ENCODE results near the gene CD82. TPM values are rescaled to one million over a fixed set of nuclear protein-coding genes. Genes with fewer than 3 reads are reported as not detected.

Gene CD82
- polyA plus RNA-seq, 1 donor (not counting 4 experiments of a cell fraction or from before 2014, with no cell fraction given): 118 TPM

DNA sequence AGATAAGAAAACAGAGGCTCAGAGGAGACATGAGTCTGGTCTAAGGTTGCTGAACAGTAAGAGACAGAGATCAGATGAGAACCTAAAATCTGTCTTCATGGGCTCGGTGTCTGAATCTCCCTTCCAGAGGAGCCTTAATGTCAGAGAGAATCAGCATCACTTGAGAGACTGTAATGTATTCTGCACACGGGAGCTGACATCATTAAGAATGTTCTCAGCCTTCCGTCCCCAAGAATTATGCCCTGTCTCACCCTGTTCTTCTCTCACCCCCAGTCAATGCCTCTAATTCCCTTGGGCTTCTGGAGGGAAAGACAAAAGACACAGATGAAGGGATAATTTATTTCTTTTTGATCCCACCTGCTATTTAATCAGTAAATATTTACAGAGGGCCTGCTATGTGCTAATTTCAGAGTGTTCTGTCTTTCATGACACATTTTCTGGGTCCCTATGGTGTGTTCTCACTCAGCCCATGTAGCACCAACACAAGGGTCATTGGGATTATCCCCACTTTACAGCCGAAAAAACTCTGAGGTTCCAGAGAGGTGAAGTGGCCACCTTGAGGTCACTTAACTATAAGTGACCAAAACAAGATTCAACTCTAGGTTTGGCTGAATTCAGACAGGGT is 61.8 kb downstream of the CD82 start:
- dilution Hi-C loops (cut with MboI; ENCODE audit: extremely low pct_ligation_motif_present, low sequenced_read_pairs): loop anchor here (25.0 kb wide), 1 partner anchor 260 kb away; no protein-coding TSS in a partner anchor
- no peak overlapping the region for H3K27ac ChIP-seq (ENCODE audit: control insufficient read depth, insufficient read depth, low read length)

DNA sequence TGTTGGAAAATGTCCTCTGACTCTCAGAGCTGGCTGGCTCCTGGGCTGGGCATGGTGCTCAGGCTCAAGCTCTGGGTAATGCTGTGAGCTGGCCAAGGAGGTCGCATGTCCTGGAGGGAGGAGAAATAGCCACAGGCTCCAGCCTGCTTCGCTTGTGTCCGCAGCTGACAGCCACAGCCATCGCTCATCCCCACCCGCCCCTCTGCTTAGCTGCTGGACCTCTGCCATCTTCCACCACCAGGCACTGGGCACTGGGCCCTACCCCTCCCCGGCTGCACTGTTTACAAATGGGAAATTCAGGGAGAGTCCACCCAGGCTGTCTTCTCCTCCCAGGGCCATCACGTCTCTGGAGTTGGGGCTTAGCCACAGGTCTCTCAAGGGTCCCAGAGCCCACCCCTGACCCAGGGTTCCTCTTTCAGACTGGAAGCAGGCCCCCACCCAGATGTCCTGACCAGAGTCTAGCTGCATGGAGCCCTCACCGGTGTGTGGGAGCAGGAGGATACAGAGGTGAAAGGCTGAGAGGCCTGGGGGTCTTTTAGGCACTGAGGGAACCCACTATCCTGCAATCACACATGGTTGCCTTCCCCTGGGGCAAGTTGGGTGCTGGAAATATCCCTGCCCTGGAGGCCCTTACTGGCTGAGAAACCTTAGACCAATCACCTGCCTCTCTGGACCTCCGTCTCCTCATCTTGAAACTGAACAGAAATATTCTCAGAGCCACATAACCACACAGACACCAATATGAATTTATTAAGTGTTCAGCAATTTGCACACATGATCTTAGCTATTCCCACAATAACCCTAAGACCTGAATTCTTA is 62.7 kb downstream of the CD82 start:
- no peaks in the 10 kb centered on the region for H3K4me1 ChIP-seq (ENCODE audit: control insufficient read depth, extremely low read depth, insufficient read depth, low read length)
- no peaks in the 10 kb centered on the region for H4K20me1 ChIP-seq (ENCODE audit: control insufficient read depth, extremely low read depth, insufficient read depth, low read length)
- no peak overlapping the region for H3K9ac ChIP-seq (ENCODE audit: control insufficient read depth, extremely low read depth, insufficient read depth, low read length)
- no peaks in the 10 kb centered on the region for H3K36me3 ChIP-seq (ENCODE audit: control insufficient read depth in 2 of 2, extremely low read depth in 1 of 2, insufficient read depth in 2 of 2, low read length in 2 of 2)
- H3K27me3 ChIP-seq (ENCODE audit: control insufficient read depth, extremely low read depth, insufficient read depth, low read length): peaks cover 8% of the 10 kb centered on the region
- no peak for TF ChIP-seq EZH2 (IDR thresholded peaks at IDR 0.05; ENCODE audit: low read length)
- TF ChIP-seq, protein P1, sequence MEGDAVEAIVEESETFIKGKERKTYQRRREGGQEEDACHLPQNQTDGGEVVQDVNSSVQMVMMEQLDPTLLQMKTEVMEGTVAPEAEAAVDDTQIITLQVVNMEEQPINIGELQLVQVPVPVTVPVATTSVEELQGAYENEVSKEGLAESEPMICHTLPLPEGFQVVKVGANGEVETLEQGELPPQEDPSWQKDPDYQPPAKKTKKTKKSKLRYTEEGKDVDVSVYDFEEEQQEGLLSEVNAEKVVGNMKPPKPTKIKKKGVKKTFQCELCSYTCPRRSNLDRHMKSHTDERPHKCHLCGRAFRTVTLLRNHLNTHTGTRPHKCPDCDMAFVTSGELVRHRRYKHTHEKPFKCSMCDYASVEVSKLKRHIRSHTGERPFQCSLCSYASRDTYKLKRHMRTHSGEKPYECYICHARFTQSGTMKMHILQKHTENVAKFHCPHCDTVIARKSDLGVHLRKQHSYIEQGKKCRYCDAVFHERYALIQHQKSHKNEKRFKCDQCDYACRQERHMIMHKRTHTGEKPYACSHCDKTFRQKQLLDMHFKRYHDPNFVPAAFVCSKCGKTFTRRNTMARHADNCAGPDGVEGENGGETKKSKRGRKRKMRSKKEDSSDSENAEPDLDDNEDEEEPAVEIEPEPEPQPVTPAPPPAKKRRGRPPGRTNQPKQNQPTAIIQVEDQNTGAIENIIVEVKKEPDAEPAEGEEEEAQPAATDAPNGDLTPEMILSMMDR (optimal IDR thresholded peaks at IDR 0.05 in 1 of 3, IDR thresholded peaks at IDR 0.05 in 1 of 3, conservative IDR thresholded peaks at IDR 0.05 in 1 of 3; ENCODE audit: extremely low read depth in 1 of 3, insufficient read depth in 2 of 3, low read length in 3 of 3): no peak
- DNase-seq (ENCODE audit: low read depth, low spot score): no peak
- dilution Hi-C loops (cut with MboI; ENCODE audit: extremely low pct_ligation_motif_present, low sequenced_read_pairs): loop anchor here (25.0 kb wide), 1 partner anchor 259 kb away; no protein-coding TSS in a partner anchor
- no peaks in the 10 kb centered on the region for H3K79me2 ChIP-seq (ENCODE audit: control insufficient read depth, insufficient read depth, low read length)
- H3K4me3 ChIP-seq (ENCODE audit: control insufficient read depth in 2 of 3, extremely low read depth in 1 of 3, insufficient read depth in 2 of 3, low read depth in 1 of 3, low read length in 3 of 3): no peak overlapping the region
- H3K4me2 ChIP-seq (ENCODE audit: control insufficient read depth, extremely low read depth, insufficient read depth, low read depth, low read length): no peak overlapping the region
- no peak overlapping the region for H2AFZ ChIP-seq (ENCODE audit: control insufficient read depth, low read length)
- no peaks in the 10 kb centered on the region for H3K9me3 ChIP-seq (ENCODE audit: control insufficient read depth, low read depth, low read length)
- no peaks in the 10 kb centered on the region for H3K9me1 ChIP-seq (ENCODE audit: control insufficient read depth, extremely low read depth, insufficient read depth, low read length)
- no peak overlapping the region for H3K27ac ChIP-seq (ENCODE audit: control insufficient read depth, insufficient read depth, low read length)
- no peak for FAIRE-seq

More for the DNA sequence above, 61.8 kb downstream of the CD82 start:
- Histone ChIP-seq H3K9ac (ENCODE audit: control insufficient read depth, extremely low read depth, insufficient read depth, low read length) (no peak overlapping the region), H3K27me3 (ENCODE audit: control insufficient read depth, extremely low read depth, insufficient read depth, low read length) (peaks cover 8% of the 10 kb centered on the region), H3K79me2 (ENCODE audit: control insufficient read depth, insufficient read depth, low read length) (no peaks in the 10 kb centered on the region), H3K9me1 (ENCODE audit: control insufficient read depth, extremely low read depth, insufficient read depth, low read length) (no peaks in the 10 kb centered on the region), H3K36me3 (ENCODE audit: control insufficient read depth in 2 of 2, extremely low read depth in 1 of 2, insufficient read depth in 2 of 2, low read length in 2 of 2) (no peaks in the 10 kb centered on the region), H3K4me2 (ENCODE audit: control insufficient read depth, extremely low read depth, insufficient read depth, low read depth, low read length) (no peak overlapping the region), H3K4me1 (ENCODE audit: control insufficient read depth, extremely low read depth, insufficient read depth, low read length) (no peaks in the 10 kb centered on the region), H3K4me3 (ENCODE audit: control insufficient read depth in 2 of 3, extremely low read depth in 1 of 3, insufficient read depth in 2 of 3, low read depth in 1 of 3, low read length in 3 of 3) (no peak overlapping the region), H3K9me3 (ENCODE audit: control insufficient read depth, low read depth, low read length) (no peaks in the 10 kb centered on the region), H2AFZ (ENCODE audit: control insufficient read depth, low read length) (no peak overlapping the region), H4K20me1 (ENCODE audit: control insufficient read depth, extremely low read depth, insufficient read depth, low read length) (no peaks in the 10 kb centered on the region)
- TF ChIP-seq EZH2 (IDR thresholded peaks at IDR 0.05; ENCODE audit: low read length): no peak
- TF ChIP-seq, protein P1 (optimal IDR thresholded peaks at IDR 0.05 in 1 of 3, IDR thresholded peaks at IDR 0.05 in 1 of 3, conservative IDR thresholded peaks at IDR 0.05 in 1 of 3; ENCODE audit: extremely low read depth in 1 of 3, insufficient read depth in 2 of 3, low read length in 3 of 3): no peak
- no peak for DNase-seq (ENCODE audit: low read depth, low spot score)
- no peak for FAIRE-seq
